ENCODE results near the gene GPR4. TPM values are rescaled to one million over a fixed set of nuclear protein-coding genes. Genes with fewer than 3 reads are reported as not detected.

The GPR4 gene
- total RNA-seq, 6 experiments from 2014 or later: 3.7 to 16.8 (median 13.3) TPM

- no peak for DNase-seq
- no peak overlapping the region for H3K27ac Mint-ChIP-seq
- H3K4me1 Mint-ChIP-seq (ENCODE audit: low read depth): no peaks in the 10 kb centered on the region
- peaks cover 5% of the 10 kb centered on the region; the same call in 1 of the 2 replicates for H3K36me3 Mint-ChIP-seq (ENCODE audit: low read depth)
- H3K4me3 Mint-ChIP-seq: no peak overlapping the region
- no peak for TF ChIP-seq CTCF (IDR thresholded peaks at IDR 0.05)
- no peaks in the 10 kb centered on the region for H3K9me3 Mint-ChIP-seq
- no peaks in the 10 kb centered on the region; the same call in 1 of the 2 replicates for H3K27me3 Mint-ChIP-seq (ENCODE audit: insufficient read depth)
Observed at GRCh38 chr19:45556835-45557234, 45.2 kb downstream of the GPR4 start.

GRCh38 chr19:45554481-45554880, 47.5 kb downstream of the GPR4 start:
- Mint-ChIP-seq H3K27me3 (ENCODE audit: insufficient read depth) (no peaks in the 10 kb centered on the region; the same call in 1 of the 2 replicates), H3K36me3 (ENCODE audit: low read depth) (peaks cover 5% of the 10 kb centered on the region; the same call in 1 of the 2 replicates), H3K4me1 (ENCODE audit: low read depth) (no peaks in the 10 kb centered on the region), H3K9me3 (no peaks in the 10 kb centered on the region), H3K27ac (no peak overlapping the region), H3K4me3 (no peak overlapping the region)
- no peak for DNase-seq
- TF ChIP-seq CTCF (IDR thresholded peaks at IDR 0.05): no peak

DNA sequence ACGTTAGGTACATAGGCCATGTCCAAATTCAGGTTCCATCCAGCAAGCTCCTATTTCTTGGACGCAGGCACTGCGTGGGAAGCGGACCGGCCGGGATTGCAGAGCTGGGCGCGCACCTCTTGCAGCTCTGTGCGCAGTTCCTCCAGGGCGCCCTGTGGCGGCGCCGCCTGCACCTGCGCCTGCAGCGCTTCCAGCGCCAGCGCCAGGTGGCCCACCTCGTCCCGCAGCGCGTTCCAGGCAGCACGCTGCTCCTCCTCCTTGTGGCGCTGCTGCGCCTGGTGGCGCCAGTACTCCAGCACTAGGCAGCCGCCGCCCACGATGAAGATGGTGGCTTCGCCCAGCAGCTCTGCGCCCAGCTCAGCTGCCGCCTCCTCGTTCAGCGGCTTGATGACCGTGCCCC, 48.5 kb downstream of the GPR4 start:
- no peak overlapping the region for H3K27ac Mint-ChIP-seq
- no peaks in the 10 kb centered on the region; the same call in 1 of the 2 replicates for H3K27me3 Mint-ChIP-seq (ENCODE audit: insufficient read depth)
- H3K36me3 Mint-ChIP-seq (ENCODE audit: low read depth): peaks cover 5% of the 10 kb centered on the region; the same call in 1 of the 2 replicates
- no peak for TF ChIP-seq CTCF (IDR thresholded peaks at IDR 0.05)
- no peaks in the 10 kb centered on the region for H3K9me3 Mint-ChIP-seq
- H3K4me1 Mint-ChIP-seq (ENCODE audit: low read depth): peaks cover 1% of the 10 kb centered on the region
- H3K4me3 Mint-ChIP-seq: no peak overlapping the region
- DNase-seq: no peak

- Mint-ChIP-seq H3K36me3 (ENCODE audit: low read depth) (peaks cover 3% of the 10 kb centered on the region; the same call in 1 of the 2 replicates), H3K27me3 (ENCODE audit: insufficient read depth) (no peaks in the 10 kb centered on the region; the same call in 1 of the 2 replicates)
Observed at GRCh38 chr19:45547965-45548609, 53.9 kb downstream of the GPR4 start.

GRCh38 chr19:45547211-45547770, 54.7 kb downstream of the GPR4 start:
- TF ChIP-seq CTCF (IDR thresholded peaks at IDR 0.05): no peak
- Mint-ChIP-seq H3K4me3 (no peak overlapping the region), H3K9me3 (no peaks in the 10 kb centered on the region), H3K4me1 (ENCODE audit: low read depth) (peaks cover 16% of the 10 kb centered on the region), H3K27me3 (ENCODE audit: insufficient read depth) (no peaks in the 10 kb centered on the region; the same call in 1 of the 2 replicates), H3K36me3 (ENCODE audit: low read depth) (no peaks in the 10 kb centered on the region), H3K27ac (peak overlapping the region; percentile 6; the same call in 1 of the 2 replicates)
- no peak for DNase-seq

More at GRCh38 chr19:45547965-45548609, 53.9 kb downstream of the GPR4 start:
- Mint-ChIP-seq H3K9me3 (no peaks in the 10 kb centered on the region), H3K4me1 (ENCODE audit: low read depth) (peaks cover 16% of the 10 kb centered on the region), H3K4me3 (peak overlapping the region; percentile 36; the same call in 1 of the 2 replicates), H3K27ac (peak overlapping the region; percentile 68)
- TF ChIP-seq CTCF (IDR thresholded peaks at IDR 0.05): no peak
- peak; percentile 72 for DNase-seq

Data from HFFc6 (cell line).